ENCODE data around the gene TRIO. TPM values are rescaled to one million over a fixed set of nuclear protein-coding genes. Genes with fewer than 3 reads are reported as not detected.

Gene TRIO
- total and polyA plus RNA-seq, 10 of the 15 experiments (the other 5 are each of a cell fraction or from before 2014, with no cell fraction given) = 5.1 to 96.4 (median 44.6) TPM

GRCh38 chr5:14208071-14209021 is 65.2 kb downstream of the TRIO start (continued):
- TF ChIP-seq CUX1 (IDR thresholded peaks at IDR 0.05; ENCODE audit: insufficient replicate concordance, low read depth, low read length) (no peak), EED (IDR thresholded peaks at IDR 0.05; ENCODE audit: low read depth) (0 out of 2 replicates have a peak, but pooled peaks have one; percentile 40), ETV6 (conservative IDR thresholded peaks at IDR 0.05 in 1 of 2, IDR thresholded peaks at IDR 0.05 in 1 of 2; ENCODE audit: borderline replicate concordance in 1 of 2, low read depth in 1 of 2) (0 out of 4 replicates have a peak, but pooled peaks of 1 of the 2 experiments have one; percentile 13), HDAC6 (IDR thresholded peaks at IDR 0.05; ENCODE audit: unreplicated experiment) (no peak), TBL1XR1 (IDR thresholded peaks at IDR 0.05; ENCODE audit: low read depth, low read length) (no peak), STAT1 (conservative IDR thresholded peaks at IDR 0.05) (no peak), CBX5 (IDR thresholded peaks at IDR 0.05; ENCODE audit: low read depth) (peak; percentile 13; the same call in 1 of the 2 replicates), RUNX3 (IDR thresholded peaks at IDR 0.05; ENCODE audit: low read length) (peak; percentile 92), SPI1 (IDR thresholded peaks at IDR 0.05; ENCODE audit: borderline replicate concordance, insufficient read depth, low read depth, low read length) (peak; percentile 47; the same call in 1 of the 2 replicates), JUNB (IDR thresholded peaks at IDR 0.05) (peak; percentile 70), ZNF592 (IDR thresholded peaks at IDR 0.05) (no peak), FOXM1 (IDR thresholded peaks at IDR 0.05; ENCODE audit: low read depth, low read length) (peak; percentile 14)
- TF ChIP-seq, protein P1, sequence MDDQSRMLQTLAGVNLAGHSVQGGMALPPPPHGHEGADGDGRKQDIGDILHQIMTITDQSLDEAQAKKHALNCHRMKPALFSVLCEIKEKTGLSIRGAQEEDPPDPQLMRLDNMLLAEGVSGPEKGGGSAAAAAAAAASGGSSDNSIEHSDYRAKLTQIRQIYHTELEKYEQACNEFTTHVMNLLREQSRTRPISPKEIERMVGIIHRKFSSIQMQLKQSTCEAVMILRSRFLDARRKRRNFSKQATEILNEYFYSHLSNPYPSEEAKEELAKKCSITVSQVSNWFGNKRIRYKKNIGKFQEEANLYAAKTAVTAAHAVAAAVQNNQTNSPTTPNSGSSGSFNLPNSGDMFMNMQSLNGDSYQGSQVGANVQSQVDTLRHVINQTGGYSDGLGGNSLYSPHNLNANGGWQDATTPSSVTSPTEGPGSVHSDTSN (IDR thresholded peaks at IDR 0.05; ENCODE audit: insufficient replicate concordance, low read depth, low read length) = peak; percentile 20
- TF ChIP-seq, protein P2, sequence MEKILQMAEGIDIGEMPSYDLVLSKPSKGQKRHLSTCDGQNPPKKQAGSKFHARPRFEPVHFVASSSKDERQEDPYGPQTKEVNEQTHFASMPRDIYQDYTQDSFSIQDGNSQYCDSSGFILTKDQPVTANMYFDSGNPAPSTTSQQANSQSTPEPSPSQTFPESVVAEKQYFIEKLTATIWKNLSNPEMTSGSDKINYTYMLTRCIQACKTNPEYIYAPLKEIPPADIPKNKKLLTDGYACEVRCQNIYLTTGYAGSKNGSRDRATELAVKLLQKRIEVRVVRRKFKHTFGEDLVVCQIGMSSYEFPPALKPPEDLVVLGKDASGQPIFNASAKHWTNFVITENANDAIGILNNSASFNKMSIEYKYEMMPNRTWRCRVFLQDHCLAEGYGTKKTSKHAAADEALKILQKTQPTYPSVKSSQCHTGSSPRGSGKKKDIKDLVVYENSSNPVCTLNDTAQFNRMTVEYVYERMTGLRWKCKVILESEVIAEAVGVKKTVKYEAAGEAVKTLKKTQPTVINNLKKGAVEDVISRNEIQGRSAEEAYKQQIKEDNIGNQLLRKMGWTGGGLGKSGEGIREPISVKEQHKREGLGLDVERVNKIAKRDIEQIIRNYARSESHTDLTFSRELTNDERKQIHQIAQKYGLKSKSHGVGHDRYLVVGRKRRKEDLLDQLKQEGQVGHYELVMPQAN (conservative IDR thresholded peaks at IDR 0.05) = no peak
